GM19035 (cell line): ENCODE results near the gene UBB.

ENCODE experiments used
- ATAC-seq: cut with Tn5 transposase; IDR thresholded peaks from one replicate; pipeline ENCODE4 v1.9.1; 2021; ENCODE audit not compliant: unreplicated experiment

UBB gene

DNA sequence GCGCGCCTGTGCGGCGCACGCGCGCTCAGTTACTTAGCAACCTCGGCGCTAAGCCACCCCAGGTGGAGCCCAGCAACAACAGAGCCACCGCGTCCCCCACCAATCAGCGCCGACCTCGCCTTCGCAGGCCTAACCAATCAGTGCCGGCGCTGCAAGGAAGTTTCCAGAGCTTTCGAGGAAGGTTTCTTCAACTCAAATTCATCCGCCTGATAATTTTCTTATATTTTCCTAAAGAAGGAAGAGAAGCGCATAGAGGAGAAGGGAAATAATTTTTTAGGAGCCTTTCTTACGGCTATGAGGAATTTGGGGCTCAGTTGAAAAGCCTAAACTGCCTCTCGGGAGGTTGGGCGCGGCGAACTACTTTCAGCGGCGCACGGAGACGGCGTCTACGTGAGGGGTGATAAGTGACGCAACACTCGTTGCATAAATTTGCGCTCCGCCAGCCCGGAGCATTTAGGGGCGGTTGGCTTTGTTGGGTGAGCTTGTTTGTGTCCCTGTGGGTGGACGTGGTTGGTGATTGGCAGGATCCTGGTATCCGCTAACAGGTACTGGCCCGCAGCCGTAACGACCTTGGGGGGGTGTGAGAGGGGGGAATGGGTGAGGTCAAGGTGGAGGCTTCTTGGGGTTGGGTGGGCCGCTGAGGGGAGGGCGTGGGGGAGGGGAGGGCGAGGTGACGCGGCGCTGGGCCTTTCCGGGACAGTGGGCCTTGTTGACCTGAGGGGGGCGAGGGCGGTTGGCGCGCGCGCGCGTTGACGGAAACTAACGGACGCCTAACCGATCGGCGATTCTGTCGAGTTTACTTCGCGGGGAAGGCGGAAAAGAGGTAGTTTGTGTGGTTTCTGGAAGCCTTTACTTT, at the start of gene UBB:
TSS of gene UBB (plus strand) at position 452 of the 856 bp plus-strand sequence. CDS start 817 bp downstream, outside the sequence.
- peak; percentile 90 for ATAC-seq

DNA sequence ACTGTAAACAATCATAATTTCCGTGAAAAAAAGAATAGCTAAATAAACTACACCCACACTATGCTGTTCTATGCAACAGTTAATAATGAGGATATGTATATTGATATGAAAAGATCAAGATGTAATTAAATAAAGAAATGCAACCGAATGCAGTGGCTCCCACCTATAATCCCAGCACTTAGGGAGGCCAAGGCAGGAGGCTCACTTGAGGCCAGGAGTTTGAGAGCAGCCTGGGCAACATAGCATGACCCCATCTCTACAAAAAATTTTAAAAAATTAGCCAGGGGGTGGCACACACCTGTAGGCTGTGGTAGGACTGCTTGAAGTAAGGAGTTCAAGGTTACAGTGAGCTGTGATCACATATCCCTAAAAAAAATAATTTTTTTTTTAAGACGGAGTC, 42.5 kb upstream of the UBB start:
- ATAC-seq: no peak

- ATAC-seq: no peak
Observed at GRCh38 chr17:16339402-16339801, 41.5 kb upstream of the UBB start.

GRCh38 chr17:16339959-16340358, 40.9 kb upstream of the UBB start:
- no peak for ATAC-seq

DNA sequence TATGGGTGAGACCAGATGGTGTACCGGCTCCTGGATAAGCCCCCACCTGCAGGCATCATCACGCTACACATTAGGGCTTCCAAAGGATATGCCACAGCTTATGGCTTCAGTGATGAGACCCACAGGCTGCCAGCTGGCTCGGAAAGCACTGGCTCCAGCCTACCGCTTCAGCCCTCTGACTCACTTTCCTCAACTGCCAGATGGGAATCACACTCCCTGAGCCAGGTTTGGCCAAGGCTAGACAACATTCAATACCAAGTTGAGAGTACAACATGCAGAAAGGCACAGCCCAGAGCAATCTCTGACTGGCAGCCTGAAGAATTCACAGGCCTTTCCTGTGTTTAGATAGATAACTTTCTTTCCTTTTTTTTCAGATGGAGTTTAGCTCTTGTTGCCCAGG, 37.9 kb upstream of the UBB start:
- ATAC-seq: no peak

DNA sequence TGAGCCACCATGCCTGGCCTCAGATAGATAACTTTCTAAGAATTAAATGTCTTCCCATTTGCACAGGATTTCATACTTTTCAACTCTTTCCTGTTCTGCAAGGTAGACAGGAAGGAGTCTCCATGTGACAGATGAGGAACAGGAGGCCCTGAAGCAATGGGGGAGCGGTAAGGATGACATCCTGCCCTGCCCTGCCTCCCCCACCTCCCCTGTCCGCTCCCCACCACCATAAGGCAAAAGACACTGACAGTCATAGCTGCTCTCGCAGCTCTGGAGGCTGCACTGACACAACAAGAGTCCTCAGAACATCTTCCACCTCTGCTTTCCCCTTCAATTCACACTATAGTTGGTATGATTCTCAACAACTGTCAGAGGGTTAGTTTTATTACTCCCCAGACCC, 37.3 kb upstream of the UBB start:
- ATAC-seq: no peak

GRCh38 chr17:16345565-16345964, 35.3 kb upstream of the UBB start:
- no peak for ATAC-seq

DNA sequence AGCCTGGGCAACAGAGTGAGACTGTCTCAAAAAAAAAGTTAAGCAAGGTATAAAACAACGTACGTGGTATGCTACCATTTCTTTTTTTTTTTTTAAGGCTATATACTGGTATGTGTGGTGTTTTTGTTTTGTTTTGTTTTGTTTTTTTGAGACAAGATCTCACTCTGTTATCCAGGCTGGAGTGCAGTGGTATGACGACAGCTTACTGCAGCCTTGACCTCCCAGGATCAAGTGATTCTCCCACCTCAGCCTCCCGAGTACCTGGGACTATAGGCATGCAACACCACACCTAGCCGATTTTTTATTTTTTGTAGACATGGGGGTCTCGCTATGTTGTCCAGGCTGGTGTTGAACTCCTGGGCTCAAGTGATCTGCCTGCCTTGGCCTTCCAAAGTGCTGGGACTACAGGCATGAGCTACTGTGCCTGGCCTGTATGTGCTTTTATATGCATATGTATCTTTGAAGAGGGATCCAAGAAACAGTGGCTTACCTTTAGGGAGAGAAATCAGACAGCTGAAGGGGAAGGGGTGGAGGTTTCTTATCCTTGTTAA, 34.1 kb upstream of the UBB start:
- no peak for ATAC-seq

DNA sequence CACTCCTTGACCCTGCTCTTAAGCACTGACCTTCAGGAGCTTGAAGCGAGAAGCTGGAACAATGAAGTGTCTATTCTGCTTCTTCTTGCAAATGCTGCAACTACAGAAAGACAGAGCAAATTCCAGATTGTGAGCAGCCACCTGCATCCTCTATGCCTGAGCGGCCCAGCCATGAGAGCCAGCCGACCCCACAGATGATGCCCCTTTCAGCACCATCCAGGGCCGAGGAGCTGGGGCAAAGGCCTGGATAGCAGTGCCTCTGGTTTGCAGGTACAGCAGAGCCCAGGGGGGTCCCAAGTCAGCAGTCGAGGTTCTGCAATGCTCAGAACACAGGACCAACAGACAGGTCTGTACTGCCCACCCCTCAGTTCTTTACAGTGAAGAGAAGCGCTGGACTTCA, 32.3 kb upstream of the UBB start:
- ATAC-seq: no peak

GRCh38 chr17:16349431-16349830, 31.5 kb upstream of the UBB start:
- no peak for ATAC-seq

DNA sequence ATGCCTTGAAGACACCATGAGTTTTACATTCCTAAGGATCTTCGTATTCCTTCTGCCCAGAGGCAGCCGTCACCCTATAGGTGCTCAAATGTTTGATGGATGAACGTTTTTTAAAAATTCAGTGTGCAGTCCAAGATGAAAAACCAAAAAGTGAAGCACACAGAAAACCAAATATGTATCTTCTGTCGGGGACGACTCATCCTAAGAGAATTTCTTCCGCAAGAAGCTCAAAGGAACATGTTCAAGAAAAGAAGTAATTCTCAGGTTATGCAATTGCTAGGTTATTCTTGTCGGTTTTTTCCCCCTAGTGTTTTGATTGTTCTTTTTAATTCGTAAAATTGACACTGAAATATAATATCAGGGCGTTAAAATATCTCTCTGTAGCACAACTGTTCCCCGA, 29.1 kb upstream of the UBB start:
- ATAC-seq: no peak

DNA sequence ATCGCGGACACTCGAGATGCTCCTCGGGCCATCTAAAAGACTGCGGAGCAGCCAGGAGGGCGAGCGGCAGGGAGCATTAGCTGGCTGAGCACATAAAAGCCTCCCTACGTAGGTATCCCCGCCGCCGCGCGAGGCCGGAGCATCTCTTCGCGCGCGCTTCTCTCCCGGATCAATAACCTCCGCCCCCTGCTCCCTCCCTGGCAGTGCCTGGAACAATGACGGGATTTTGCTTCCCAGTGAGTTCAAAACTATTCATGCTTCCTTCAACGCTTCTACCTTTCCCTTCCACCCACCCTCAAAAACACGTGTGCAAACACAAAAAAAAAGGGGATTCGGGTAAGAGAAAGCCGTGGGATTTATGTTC, 28.6 kb upstream of the UBB start:
- no peak for ATAC-seq

DNA sequence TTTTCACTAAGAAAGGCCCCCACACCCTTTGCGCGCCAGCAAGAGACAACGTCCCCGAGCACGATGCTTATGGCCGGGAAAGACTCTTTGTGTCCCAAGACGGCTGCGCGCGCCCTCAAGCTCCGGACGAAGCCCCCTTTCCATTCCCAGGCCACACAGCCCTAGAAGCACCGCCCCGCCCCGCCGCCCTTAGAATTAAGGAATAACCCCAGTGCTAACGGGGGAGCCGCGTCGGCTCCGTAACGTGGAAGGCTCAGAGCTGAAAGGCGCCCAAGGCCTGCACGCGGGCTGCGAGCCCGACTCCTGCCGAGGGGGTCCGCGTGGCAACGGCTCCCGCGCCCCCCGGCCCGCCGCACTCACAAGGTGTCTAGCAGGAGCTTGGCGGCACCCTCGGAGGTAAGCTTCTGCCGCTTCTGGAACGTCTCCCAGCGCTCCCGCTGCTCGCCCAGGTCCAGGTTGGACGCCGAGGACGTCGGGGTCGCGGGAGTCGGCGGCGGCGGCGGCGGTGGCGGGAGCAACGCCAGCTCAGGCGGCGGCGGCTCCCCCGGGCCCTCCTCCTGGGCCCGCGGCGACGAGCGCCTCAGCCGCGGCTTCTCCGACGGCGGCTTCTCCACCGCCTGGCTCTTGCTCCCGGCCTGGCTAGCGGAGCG, 28.1 kb upstream of the UBB start:
- ATAC-seq: peak; percentile 50

DNA sequence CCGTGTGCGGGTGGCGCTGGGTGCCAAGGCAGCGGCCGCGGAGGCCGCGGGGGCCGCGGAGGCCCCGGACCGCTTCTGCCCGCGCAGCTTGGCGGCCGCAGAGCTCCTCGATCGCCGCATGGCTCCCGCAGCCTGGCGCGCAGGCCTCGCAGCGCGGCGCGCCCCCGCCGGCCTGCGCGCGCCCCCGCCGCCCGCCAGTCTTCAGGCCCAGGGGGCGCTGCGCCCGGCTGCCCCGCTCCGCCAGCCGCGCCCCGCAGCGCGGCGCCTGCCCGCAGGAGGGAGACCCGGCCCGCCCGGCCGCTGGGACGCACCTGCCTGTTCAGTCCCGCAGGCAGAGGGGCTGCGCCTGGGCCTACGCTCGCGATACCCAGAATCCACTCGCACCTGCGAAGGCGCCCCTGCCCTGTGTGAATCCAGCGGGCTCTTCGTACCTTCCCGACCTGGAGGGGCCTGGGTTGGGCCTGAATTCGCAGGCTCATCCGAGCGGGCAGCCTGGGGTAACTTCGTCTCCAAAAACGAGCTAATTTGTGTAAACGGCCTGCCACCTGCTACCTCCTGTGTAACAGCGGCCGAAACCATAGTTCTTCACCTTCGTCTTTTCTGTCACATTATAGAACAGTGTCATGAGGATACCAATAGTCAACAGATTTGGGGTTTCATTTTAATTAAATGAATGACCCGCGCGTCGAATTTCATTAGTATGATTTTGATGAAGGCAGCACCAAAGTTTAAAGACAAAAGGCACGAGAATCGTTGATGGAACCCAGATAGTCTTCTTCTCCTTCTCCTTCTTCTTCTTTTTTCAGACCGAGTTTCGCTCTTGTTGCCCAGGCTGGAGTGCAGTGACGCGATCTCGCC, 27.3 kb upstream of the UBB start, which contains the start of gene CENPV:
TSS of gene CENPV (minus strand) at position 153 of the 858 bp plus-strand sequence. CDS start at position 120, 33 bp downstream.
- peak; percentile 67 for ATAC-seq

- no peak for ATAC-seq
Observed at GRCh38 chr17:16354585-16354984, 26.3 kb upstream of the UBB start.

- ATAC-seq: no peak
Observed at GRCh38 chr17:16358394-16358793, 22.5 kb upstream of the UBB start.

- no peak for ATAC-seq
Observed at GRCh38 chr17:16361874-16362273, 19.0 kb upstream of the UBB start.

DNA sequence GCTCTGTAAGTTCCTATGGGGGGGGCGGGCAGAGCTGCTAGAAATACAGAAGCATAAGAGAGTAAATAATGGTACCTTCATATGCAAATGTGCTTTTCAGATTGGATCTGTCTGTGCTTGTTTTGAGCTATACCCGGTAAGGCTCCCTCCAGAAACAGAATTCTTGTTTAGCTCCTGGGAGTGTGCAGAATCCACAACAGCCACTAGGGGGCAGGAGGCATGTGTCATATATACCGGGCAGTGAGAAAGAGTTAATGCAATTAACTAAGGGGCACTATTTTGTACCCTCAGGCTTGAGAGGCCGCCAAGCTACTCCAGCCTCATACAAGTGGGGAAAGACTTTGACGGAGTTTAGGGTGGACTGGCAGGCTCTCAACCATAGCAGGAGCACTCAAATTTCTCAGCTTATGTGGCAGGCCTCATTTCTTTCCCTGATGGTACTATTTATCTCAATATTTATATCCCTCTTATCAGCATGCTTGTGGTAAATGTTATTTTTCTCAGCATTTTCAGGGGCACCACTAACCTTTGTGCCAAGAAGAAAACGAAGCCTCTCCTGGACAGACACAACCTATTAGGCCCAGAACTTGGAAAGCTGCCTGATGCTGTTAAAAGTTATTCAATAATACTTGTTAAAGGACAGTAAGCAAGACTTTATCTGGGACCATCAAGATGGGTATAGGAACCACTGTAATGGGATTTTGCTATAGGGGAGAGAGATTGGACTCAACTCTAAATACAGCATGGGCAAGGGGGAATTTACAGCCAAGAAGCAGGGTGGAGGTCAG, 16.9 kb upstream of the UBB start:
- peak; percentile 83 for ATAC-seq

GRCh38 chr17:16364625-16365024, 16.3 kb upstream of the UBB start:
- ATAC-seq: no peak

GRCh38 chr17:16371742-16372141, 9.1 kb upstream of the UBB start:
- ATAC-seq: no peak
